WERI-Rb-1 (cell line): ENCODE results near the gene MRPL34.

Experiments used
- DNase-seq: peaks from one replicate; pipeline ENCODE4 v3.0.0-alpha.2; 2020
- H3K27ac ChIP-seq: fragments of 250-450 bp; sonication (Bioruptor Pico); 2 replicates; pipeline ENCODE4 v1.5.1; 2020; ENCODE audit warnings: mild to moderate bottlenecking, moderate library complexity
- H3K27me3 ChIP-seq: fragments of 250-450 bp; sonication (Bioruptor Pico); 2 replicates; pipeline ENCODE4 v1.5.1; 2021; ENCODE audit warnings: mild to moderate bottlenecking, low read depth, moderate library complexity; ENCODE audit not compliant: insufficient read depth, severe bottlenecking
- H3K36me3 ChIP-seq: fragments of 250-450 bp; sonication (Bioruptor Pico); 2 replicates; pipeline ENCODE4 v1.5.1; 2020; ENCODE audit warnings: mild to moderate bottlenecking, moderate library complexity
- H3K4me3 ChIP-seq: 2 replicates; pipeline ENCODE4 v1.5.1; 2011; ENCODE audit warnings: low read depth, mild to moderate bottlenecking, control low read depth, low read length
- H3K9me3 ChIP-seq: fragments of 250-450 bp; sonication (Bioruptor Pico); 2 replicates; pipeline ENCODE4 v1.5.1; 2021; ENCODE audit warnings: mild to moderate bottlenecking, moderate library complexity; ENCODE audit not compliant: severe bottlenecking
- CTCF ChIP-seq: IDR thresholded peaks from 2 replicates; pipeline ENCODE4 v1.5.1; 2011; ENCODE audit warnings: low read depth, mild to moderate bottlenecking, control low read depth, inconsistent platforms, low read length

The MRPL34 gene

GRCh38 chr19:17296273-17296672 lies 9.4 kb upstream of the MRPL34 start:
- H3K27me3 ChIP-seq, result no peaks in the 10 kb centered on the region
- TF ChIP-seq CTCF, result no peak
- H3K36me3 ChIP-seq, result peaks cover 50% of the 10 kb centered on the region
- no peak overlapping the region for H3K4me3 ChIP-seq
- H3K9me3 ChIP-seq, result peaks cover 6% of the 10 kb centered on the region
- DNase-seq, result no peak
- no peak overlapping the region for H3K27ac ChIP-seq

- H3K27ac ChIP-seq, result no peak overlapping the region
- TF ChIP-seq CTCF, result no peak
- H3K36me3 ChIP-seq, result peaks cover 44% of the 10 kb centered on the region
- no peak overlapping the region for H3K4me3 ChIP-seq
- H3K27me3 ChIP-seq, result no peaks in the 10 kb centered on the region
- DNase-seq, result no peak
- H3K9me3 ChIP-seq, result peaks cover 6% of the 10 kb centered on the region
Observed at GRCh38 chr19:17296976-17297375, 8.7 kb upstream of the MRPL34 start.

- H3K4me3 ChIP-seq, result no peak overlapping the region
- TF ChIP-seq CTCF, result no peak
- H3K9me3 ChIP-seq, result peaks cover 6% of the 10 kb centered on the region
- H3K27me3 ChIP-seq, result no peaks in the 10 kb centered on the region
- no peak overlapping the region for H3K27ac ChIP-seq
- no peak for DNase-seq
- H3K36me3 ChIP-seq, result peaks cover 26% of the 10 kb centered on the region
Observed at GRCh38 chr19:17300992-17301619, 4.6 kb upstream of the MRPL34 start.

- Histone ChIP-seq H3K27ac (peak overlapping the region; percentile 84), H3K27me3 (no peaks in the 10 kb centered on the region), H3K9me3 (peaks cover 6% of the 10 kb centered on the region), H3K36me3 (peaks cover 21% of the 10 kb centered on the region), H3K4me3 (peak overlapping the region; percentile 67)
- no peak for TF ChIP-seq CTCF
- no peak for DNase-seq
Observed at GRCh38 chr19:17302391-17303166, 3.1 kb upstream of the MRPL34 start.

- Histone ChIP-seq H3K4me3 (peak within 1 kb of the TSS; percentile 67), H3K9me3 (peaks cover 1% of the 10 kb centered on the region), H3K27me3 (no peaks in the 10 kb centered on the region), H3K27ac (peak within 1 kb of the TSS; percentile 84), H3K36me3 (peaks cover 17% of the 10 kb centered on the region)
- DNase-seq, result peak; percentile 97
- peak; percentile 58 for TF ChIP-seq CTCF
Observed at GRCh38 chr19:17303167-17303939, 2.3 kb upstream of the MRPL34 start, which contains the start of gene ABHD8. Gene ABHD8 (minus strand): TSS chr19:17303425. CDS start chr19:17301616, 1,809 bp downstream.
